SKM-1 treated with dmso at 0.1 percent for 144 hours (cell line): ENCODE data around the gene PBX1.

Experiments used
- DNase-seq: peaks from one replicate; lab custom pipeline; 2025; ENCODE audit not compliant: unreplicated experiment; lab: John Stamatoyannopoulos, UW

The PBX1 gene

DNA sequence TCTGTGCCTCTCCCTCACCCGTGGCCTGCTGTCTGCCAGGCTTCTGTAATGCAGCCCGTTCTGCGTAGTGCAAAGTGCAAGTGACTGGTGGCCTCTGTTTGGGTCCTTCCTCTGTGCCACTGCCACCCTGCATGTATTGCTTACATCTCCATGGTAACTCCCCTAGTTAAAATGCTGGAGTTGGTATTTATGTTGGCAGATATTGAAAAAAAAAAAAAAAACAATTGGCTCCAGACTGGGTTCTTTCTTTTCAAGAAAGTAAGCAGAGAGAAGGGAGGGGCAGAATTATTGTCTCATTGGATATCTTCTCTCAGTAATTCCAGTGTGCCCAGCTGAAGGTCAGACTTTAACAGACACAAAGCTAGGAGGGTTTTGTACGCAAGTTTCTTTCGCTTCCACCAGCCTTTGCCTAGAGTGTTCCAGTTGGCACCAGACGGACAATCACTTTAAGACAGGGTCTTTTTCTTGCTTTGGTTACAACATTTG is 242.3 kb downstream of the PBX1 start:
- DNase-seq, result no peak

DNA sequence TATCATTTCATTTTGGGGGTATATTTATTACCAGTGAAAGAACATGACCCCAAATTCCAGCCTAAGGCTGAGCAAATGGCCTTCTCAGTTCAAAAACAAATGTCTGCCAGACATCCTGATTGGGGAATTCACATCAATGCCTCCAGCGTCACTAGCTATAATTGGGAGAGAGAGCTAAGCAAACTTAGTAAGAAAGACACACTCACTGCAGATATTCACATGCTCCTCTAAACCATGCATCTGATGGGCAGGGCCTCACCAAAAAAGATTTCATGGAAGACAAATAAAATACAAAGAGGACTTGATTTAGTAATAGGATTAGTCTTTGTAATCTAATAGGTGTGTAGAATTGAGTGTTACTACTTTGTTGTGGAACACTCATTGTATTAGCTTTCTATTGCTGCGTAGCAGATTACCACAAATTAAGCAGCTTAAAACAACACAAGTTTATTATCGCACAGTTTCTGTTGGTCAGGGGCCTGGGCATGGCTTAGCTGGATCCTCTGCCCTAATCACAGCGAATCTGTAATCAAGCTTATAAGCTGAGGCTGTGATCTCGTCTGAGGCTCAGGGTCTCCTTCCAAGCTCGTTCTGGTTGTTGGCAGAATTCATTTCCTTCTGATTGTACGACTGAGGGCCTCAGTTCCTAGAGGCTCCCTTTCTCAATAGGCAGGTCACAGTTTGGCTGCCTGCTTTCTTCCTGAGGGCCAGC is 243.0 kb downstream of the PBX1 start:
- DNase-seq, result no peak

DNA sequence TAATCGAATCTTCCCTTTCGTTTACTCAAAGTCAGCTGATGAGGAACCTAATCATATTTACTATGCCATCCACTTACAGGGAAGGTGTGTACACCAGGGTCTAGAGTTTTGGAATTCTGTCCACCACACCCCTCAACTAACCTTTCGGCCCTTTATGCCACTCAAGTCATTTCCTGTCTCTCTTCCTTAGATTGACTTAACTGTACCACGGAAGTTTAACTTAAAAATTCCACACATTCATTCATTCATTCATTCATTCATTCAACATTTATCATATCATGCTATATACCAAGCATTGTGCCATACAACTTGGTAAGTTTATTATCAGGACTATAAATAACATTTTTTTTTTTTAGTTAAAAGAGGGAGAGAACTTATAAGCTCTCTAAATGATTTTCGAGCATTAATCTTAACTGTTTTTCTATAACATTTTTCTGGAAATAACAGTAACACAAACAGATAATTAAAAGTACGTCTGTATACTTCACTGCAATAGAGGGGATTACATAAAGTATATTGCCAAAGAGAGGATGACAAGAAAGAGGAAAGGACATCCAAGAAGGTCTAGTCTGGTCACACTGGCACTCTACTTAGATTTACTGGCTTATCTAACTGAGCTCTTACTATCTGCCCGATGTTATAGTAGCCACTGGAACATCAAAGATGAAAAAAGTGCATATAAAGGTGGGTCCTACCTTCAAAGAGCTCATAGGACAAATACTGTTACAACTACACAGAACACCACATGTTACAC is 243.7 kb downstream of the PBX1 start:
- no peak for DNase-seq

DNA sequence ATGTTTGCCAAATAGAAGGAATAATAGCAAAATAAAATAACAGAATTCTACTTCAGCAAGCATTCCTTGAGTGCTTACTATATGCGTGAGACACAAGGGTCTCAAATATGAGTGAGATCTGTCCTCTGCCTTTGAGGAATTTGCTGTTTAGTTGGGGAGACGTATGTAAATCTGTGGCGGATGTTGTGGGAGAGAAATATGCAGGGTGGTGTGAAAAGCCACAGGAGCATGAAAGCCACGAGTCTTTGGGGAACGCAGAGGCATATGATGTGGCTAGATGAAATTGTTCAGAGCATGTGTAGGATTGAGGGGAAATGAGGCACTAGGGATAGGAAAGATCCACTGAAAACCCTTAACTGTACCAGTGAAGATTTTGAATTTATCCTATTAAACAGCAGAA is 244.4 kb downstream of the PBX1 start:
- DNase-seq, result no peak

DNA sequence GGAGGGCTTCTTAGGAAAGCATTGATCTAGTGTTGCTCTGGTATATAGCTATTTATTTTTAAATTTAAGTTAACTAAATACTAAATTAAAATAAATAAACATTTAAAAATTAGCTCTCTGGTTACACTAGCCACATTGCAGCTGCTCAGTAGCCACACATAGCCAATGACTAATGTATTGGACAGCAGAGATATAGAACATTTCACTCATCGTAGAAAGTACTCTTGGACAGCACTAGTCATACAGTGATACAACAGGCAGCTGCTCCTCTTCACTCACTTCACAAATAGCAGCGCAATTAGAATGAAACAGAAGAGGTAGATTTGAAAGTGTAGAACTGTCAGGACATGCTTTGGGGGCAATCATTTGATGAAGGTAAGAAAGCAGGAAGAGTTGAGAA is 245.4 kb downstream of the PBX1 start:
- no peak for DNase-seq

DNA sequence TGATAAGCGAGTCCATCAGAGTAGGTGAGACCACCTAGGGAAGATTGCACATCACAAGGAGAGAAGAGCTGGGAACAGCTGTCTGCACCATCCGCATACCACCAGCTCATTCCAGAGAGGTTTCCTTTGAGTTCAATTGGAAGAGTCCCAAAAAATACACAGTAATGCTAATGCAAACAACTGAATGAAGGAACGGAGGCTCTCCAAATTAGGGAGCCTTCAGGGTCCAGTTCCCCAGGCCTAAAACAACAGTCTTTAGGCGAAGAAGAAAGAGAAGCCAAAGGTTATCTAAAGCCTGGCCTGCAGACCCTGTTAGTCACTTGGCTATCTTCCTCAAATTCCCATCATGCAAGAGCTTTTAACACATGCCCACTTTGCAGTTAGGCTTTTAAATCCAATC is 246.4 kb downstream of the PBX1 start:
- no peak for DNase-seq

DNA sequence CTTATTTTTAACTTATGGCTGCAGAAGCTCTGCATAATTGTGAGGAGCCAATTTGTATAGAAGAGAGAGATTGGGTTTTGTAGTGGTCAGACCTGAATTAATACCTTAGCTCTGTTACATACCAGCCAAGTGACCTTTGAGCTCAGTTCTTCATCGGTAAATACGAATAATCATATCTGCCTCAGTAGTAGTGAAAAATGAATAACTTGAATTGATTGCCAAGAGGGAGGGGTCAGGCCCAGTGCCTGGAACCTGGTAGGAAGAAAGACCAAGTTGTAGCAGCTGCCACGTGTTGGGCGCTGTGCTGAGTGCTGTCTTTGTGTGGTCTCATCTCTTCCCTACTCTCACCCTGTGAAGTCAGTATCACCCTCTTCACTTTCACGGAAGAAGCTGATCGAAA is 247.5 kb downstream of the PBX1 start:
- no peak for DNase-seq

DNA sequence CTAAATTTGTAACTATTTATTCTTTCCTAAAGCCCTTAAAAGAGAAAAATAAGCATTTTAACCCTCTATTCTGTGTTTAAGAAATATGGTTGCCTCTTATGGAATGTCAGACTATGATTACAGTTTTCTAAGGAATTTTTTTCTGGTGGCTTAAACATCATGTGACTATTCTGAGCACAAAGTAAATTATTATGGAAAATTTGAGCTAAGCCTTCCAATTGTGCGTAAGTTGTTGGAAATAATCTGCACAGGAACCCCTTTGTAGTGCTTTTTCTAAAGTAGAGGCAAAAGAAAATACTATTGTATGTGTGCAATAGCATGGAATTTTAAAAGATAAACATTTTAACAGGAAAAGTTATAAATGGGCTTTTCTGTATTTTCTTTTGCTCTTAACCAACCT is 254.8 kb downstream of the PBX1 start:
- no peak for DNase-seq

DNA sequence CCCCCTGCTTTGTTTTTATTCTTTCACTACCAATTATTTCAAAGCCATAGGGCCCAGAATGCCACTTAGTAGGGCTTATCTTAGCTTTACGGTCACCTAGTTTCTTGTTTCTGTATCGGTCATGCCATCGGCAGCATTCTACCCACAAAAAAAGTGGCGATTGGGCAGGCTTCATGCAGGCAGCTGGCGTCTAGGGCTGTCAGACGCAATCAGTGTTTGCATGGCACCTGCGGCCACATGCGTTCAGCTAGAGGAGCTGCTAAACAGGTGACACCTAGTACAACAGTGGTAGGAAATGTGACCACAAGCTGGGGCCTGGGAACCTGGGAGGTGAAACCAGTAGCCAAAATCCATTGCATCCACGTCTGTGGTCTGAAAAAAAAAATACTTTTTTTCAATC is 262.7 kb downstream of the PBX1 start:
- DNase-seq, result no peak

DNA sequence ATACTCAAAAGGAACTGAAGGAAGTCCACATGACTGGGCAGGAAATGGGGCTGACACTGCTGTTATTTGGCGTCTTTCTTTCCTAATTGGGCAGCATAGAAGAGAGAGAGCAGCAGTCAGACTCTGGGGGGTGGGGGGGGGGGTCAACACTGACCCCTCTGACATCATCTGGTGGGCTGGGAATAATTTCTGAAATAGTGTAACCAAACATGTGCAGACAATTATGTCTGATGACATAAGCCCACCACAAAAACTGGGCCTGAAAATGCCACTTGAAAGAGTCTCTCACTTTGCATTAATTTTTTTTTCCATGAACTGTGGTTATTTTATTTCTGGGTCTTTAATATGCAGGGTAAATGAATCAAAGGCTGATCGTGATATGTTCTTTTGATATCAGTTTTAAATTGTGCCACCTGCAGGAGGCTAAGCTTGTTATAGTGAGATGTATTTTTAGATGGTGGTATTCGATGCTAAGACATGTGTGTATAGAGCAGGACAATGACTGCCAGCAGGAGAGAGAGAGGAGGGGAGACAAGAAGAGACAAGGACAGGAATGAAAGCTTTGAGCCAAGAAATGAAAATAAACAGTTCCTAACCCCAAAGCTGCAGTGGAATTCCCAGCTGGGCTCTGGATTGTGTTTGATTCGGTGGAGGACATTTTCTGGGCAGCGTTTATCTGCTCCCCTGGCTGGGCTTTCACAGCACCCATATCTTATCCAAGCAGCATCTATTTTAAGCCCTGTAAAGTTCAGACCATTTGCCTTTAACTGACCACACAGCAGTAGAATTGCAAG is 264.7 kb downstream of the PBX1 start:
- no peak for DNase-seq

DNA sequence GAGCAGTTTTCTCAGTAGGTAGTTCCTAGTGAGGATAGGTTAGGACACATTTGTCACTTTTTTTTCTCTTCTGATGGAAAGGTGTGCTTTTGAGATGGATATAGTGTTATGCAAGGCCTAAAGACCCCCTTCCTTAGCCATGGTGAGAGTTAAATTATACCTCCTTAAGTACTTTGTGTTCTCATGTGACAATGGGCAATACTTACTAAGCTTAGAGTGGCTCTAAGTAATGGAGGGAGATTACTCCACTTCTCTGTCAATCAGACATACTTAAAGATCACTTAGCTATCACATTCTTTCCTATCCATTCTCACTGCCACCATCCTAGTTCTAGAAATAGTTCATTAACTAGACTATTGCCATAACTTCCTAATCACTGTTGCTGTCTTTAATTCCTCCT is 265.6 kb downstream of the PBX1 start:
- DNase-seq, result no peak

DNA sequence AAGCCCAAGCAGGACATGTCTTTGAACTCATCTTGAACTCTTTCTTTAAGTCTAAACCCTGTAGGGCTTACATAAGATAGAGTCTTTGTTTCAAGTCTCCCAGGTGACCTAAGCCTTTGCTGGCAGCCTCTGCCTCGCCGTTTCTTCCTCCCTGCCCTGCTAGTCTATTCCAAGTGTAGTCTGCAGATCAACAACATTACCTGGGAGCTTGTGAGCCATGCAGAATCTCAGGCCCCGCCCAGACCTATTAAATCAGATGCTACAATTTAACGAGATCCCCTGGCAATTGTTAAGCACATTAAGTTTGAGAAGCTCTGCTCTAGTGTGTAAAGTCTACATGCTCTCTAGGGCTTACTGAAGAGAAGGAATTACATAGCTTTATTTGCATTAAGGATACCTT is 271.6 kb downstream of the PBX1 start:
- no peak for DNase-seq

DNA sequence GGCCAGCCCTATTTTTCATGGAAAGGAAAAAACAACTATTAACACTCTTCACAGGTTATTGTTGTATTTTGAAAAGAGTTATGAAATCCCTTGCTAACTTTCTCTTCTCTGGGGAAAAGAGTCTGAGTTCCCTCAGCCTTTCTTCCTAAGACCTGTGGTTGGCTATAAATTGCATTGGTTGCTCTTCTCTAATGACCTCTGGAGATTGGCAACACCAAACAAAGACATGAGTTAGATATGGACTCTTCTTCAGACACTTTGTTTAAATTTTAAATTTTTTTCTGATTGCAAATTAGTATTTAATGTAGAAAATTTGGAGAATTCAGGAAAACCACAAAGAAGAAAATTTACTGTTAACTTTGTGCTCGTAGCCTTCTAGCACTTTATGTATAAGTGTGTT is 275.7 kb downstream of the PBX1 start:
- no peak for DNase-seq

DNA sequence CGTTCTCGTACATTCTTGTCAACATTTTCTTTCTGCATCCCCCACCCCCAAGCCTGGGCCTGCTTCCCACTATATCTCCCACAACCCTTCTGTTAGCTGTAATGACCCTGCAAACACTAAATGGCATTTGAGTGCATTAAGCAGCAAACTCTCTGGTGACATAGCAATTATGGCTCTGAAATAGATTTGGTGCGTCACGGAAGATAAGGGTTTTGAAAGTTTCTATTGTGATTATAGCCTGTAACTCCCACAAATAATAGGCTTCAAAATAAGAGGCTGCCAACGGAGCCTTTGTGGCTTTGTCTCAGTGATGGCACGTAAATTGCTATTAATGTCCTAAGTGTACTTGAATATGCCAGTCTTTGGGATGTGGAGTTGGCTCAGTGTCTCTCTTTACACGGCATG is 277.6 kb downstream of the PBX1 start:
- no peak for DNase-seq

DNA sequence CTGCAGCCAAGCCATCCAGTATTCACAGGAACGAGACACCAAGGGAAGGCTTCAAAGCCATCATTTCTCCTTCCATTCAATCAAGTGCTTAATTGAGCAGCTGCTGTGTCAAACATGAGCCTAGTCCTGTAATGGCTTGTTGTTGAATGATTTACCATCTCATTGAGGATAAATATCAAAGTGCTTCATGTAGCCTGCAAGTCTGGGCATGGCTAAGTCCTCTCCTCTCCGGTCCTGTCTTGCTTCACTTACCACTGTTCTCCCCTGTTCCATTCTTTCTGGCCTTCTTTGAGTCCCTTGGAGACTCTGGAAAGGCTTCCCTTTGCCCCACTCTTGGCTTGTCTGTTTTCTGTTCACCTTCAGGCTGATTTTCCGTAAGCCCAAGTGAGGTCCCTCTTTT is 279.8 kb downstream of the PBX1 start:
- no peak for DNase-seq

DNA sequence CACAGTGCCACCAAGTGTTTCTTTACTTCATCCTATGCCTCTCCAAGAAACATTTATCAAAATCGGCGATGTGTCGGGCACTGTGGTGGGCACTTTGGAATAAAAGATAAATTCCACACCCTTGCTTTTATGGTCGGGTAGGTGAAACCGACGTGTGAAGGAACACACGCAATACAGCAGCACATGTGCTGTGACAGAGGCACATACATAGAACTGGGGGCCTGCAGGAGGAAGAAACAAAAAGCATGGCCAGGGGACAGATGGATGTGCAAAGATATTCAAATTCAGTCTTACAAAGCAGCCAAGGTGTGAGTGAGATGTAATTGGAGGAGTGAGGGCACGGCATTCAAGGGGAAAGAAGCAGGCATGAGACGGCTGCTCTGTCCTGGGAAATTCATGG is 282.0 kb downstream of the PBX1 start:
- no peak for DNase-seq

DNA sequence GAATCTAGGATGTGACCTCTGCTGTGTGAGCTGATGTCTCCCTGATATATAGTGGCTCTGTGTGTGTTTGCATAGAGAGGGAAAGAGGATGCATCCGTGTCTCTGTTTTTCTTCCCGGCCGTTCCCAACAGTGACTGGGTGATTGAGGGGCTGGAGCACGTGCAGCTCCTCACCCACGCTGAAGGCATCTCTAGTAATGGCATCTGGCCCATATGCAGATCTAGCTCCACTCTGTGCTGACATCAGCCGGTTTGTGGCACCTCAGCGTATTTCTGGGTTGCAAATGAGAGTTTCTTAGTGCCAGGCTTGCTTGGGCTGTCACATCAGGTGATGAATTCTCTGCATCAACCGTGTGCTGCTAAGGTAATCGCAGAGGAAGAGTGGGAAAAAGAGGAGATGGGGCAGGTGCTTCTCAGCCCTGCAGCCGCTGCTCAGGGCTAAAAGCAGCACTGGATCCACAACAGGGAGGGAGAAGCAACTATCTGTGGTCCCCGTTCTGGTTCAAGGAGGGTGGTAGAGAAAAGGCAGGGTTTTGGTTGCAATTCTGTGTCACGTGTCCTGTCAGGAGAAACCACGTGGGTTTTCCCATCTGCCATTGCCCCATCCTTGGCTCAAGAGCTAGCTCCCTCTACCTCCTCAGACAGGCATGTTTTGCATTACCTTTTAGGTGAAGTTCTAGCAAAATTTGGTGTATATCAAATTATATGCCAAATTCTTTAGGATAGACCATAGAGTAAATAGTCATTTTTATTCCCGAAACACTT is 282.9 kb downstream of the PBX1 start:
- DNase-seq, result no peak

DNA sequence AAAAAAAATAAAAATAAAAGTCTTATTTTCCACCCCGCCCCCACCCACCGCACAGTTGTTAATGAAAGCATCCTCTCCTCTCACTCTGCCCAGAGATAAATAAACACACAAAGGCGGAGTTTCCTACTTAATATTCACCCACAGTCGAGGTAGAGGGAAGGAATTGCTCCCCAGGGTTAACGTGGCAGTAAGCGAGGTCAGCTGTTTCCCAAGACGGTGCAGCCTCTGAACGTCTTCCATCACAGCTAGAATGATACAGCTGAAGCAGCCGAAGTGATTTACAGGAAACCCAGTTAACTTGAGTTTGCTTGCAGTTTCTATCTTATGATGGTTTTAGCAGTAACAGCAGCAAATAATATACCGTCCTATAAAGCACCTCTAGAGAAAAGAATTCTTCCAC is 283.9 kb downstream of the PBX1 start:
- DNase-seq, result no peak

DNA sequence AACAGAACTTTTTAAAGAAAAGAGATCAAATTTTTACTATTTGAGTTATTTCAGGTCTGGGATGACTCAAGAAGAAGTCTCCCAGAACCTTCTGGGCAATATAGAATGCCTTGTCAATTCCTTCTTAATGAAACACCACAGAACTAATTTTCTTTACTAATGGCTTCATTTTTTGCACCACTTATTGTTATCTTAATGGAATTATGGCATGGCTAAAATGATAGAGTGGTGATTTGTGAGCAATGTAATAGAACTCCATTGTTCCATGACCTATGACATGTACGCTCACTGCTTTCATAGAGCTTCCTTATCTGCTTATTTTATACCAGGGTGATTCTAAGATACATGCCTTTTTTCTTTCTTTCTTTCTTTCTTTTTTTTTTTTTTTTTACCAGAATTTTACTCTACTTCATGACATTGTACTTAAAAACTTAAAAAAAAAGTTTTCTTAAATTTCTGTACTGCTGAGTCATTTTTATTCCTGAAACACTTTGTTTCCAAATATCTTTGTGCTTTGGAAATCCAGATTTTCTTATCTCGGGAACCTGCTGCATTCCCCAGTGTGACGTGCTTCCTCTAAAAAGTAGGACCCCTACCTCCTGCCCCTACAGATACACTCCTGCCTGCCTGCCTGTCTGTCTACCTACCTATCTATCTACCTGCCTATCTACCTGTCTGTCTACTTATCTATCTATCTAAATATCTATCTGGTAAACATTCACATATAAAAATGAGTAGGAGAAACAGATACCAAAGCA is 284.9 kb downstream of the PBX1 start:
- DNase-seq, result no peak
